ENCODE data around the gene DNAJC4.

- TF ChIP-seq TBP (optimal IDR thresholded peaks at IDR 0.05; ENCODE audit: low read depth, low read length) (no peak), ZNF717 (CRISPR knock-in tag; IDR thresholded peaks at IDR 0.05) (no peak), CTCF (IDR thresholded peaks at IDR 0.05 in 2 of 3, conservative IDR thresholded peaks at IDR 0.05 in 1 of 3; ENCODE audit: insufficient read depth in 2 of 3, low read depth in 1 of 3, low read length in 3 of 3) (no peak), ZFX (CRISPR knock-in tag; IDR thresholded peaks at IDR 0.05) (no peak), SRF (CRISPR knock-in tag; IDR thresholded peaks at IDR 0.05) (no peak), CXXC5 (CRISPR knock-in tag; IDR thresholded peaks at IDR 0.05) (no peak), ZNF780A (CRISPR knock-in tag; IDR thresholded peaks at IDR 0.05) (no peak), NCOA1 (IDR thresholded peaks at IDR 0.05; ENCODE audit: low read depth) (no peak), JUND (IDR thresholded peaks at IDR 0.05; ENCODE audit: borderline replicate concordance, low read depth, low read length) (no peak), JUND (tag; IDR thresholded peaks at IDR 0.05; ENCODE audit: borderline replicate concordance, low read depth, low read length) (no peak), NFIC (IDR thresholded peaks at IDR 0.05) (no peak), ERF (CRISPR knock-in tag; IDR thresholded peaks at IDR 0.05) (no peak)
These were observed 44.9 kb downstream of the DNAJC4 start for GRCh38 chr11:64275031-64275800.
